Measurements from ENCODE around the gene STAT4. TPM values are rescaled to one million over a fixed set of nuclear protein-coding genes. Genes with fewer than 3 reads are reported as not detected.

The STAT4 gene
- polyA plus RNA-seq, 1 experiment: 1.5 TPM

DNA sequence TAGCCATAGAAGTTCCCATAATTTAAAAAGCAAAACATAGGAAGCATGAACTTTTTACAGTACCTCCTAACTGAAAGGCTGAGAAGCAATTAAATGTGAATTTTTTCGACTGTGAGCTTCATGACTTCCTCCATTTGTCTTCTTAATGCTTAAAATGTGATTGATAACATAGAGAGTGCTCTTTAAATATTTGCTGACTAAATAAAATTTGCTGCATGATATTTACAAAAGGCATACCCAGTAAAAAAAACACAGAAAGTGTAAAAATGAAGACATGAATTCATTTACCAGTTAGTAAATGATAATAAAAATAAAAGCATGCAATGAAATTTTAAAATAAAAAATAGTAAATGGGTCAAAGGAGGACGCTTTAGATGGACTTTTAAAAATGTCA is 21.9 kb downstream of the STAT4 start:
- ChIA-PET POLR2A (no interaction called here), CTCF (interaction anchor here (0.8 kb wide), 1 partner anchor 76 kb away, joined by 3 read pairs; no protein-coding TSS in a partner anchor)
- TF ChIP-seq, protein P1, sequence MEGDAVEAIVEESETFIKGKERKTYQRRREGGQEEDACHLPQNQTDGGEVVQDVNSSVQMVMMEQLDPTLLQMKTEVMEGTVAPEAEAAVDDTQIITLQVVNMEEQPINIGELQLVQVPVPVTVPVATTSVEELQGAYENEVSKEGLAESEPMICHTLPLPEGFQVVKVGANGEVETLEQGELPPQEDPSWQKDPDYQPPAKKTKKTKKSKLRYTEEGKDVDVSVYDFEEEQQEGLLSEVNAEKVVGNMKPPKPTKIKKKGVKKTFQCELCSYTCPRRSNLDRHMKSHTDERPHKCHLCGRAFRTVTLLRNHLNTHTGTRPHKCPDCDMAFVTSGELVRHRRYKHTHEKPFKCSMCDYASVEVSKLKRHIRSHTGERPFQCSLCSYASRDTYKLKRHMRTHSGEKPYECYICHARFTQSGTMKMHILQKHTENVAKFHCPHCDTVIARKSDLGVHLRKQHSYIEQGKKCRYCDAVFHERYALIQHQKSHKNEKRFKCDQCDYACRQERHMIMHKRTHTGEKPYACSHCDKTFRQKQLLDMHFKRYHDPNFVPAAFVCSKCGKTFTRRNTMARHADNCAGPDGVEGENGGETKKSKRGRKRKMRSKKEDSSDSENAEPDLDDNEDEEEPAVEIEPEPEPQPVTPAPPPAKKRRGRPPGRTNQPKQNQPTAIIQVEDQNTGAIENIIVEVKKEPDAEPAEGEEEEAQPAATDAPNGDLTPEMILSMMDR (IDR thresholded peaks at IDR 0.05; ENCODE audit: insufficient read depth, low read depth, low read length): no peak
- DNase-seq (ENCODE audit: low read depth): no peak
- Histone ChIP-seq H3K36me3 (ENCODE audit: control insufficient read depth, insufficient read depth, low read length) (no peaks in the 10 kb centered on the region), H3K27me3 (ENCODE audit: control insufficient read depth, insufficient read depth, low read length) (no peaks in the 10 kb centered on the region), H3K4me3 (ENCODE audit: low read depth, low read length) (no peak overlapping the region)

- Histone ChIP-seq H3K36me3 (ENCODE audit: control insufficient read depth, insufficient read depth, low read length) (no peaks in the 10 kb centered on the region), H3K4me3 (ENCODE audit: low read depth, low read length) (no peak overlapping the region), H3K27me3 (ENCODE audit: control insufficient read depth, insufficient read depth, low read length) (no peaks in the 10 kb centered on the region)
- ChIA-PET CTCF (interaction anchor here (0.8 kb wide), 1 partner anchor 76 kb away, joined by 3 read pairs; no protein-coding TSS in a partner anchor), POLR2A (no interaction called here)
- no peak for DNase-seq (ENCODE audit: low read depth)
- TF ChIP-seq, protein P1 (IDR thresholded peaks at IDR 0.05; ENCODE audit: insufficient read depth, low read depth, low read length): no peak
Observed at GRCh38 chr2:191128172-191128910, 22.5 kb downstream of the STAT4 start.

- DNase-seq (ENCODE audit: low read depth): no peak
- POLR2A ChIA-PET: no interaction called here
- CTCF ChIA-PET: interaction anchor here (0.6 to 1.4 kb wide), 2 partner anchors 10 to 28 kb away, joined by 3 to 4 read pairs; no protein-coding TSS in a partner anchor
- Histone ChIP-seq H3K4me3 (ENCODE audit: low read depth, low read length) (no peak overlapping the region), H3K27me3 (ENCODE audit: control insufficient read depth, insufficient read depth, low read length) (peaks cover 1% of the 10 kb centered on the region; the same call in 1 of the 2 replicates), H3K36me3 (ENCODE audit: control insufficient read depth, insufficient read depth, low read length) (no peaks in the 10 kb centered on the region)
- TF ChIP-seq, protein P1 (IDR thresholded peaks at IDR 0.05; ENCODE audit: insufficient read depth, low read depth, low read length): no peak
Observed at GRCh38 chr2:191127235-191127634, 23.6 kb downstream of the STAT4 start.

GRCh38 chr2:191126386-191127085 is 24.3 kb downstream of the STAT4 start:
- Histone ChIP-seq H3K36me3 (ENCODE audit: control insufficient read depth, insufficient read depth, low read length) (no peaks in the 10 kb centered on the region), H3K4me3 (ENCODE audit: low read depth, low read length) (no peak overlapping the region), H3K27me3 (ENCODE audit: control insufficient read depth, insufficient read depth, low read length) (peaks cover 1% of the 10 kb centered on the region; the same call in 1 of the 2 replicates)
- no peak for DNase-seq (ENCODE audit: low read depth)
- POLR2A ChIA-PET: no interaction called here
- CTCF ChIA-PET: interaction anchor here (1.4 kb wide), 1 partner anchor 29 kb away, joined by 4 read pairs; no protein-coding TSS in a partner anchor
- TF ChIP-seq, protein P1 (IDR thresholded peaks at IDR 0.05; ENCODE audit: insufficient read depth, low read depth, low read length): no peak

DNA sequence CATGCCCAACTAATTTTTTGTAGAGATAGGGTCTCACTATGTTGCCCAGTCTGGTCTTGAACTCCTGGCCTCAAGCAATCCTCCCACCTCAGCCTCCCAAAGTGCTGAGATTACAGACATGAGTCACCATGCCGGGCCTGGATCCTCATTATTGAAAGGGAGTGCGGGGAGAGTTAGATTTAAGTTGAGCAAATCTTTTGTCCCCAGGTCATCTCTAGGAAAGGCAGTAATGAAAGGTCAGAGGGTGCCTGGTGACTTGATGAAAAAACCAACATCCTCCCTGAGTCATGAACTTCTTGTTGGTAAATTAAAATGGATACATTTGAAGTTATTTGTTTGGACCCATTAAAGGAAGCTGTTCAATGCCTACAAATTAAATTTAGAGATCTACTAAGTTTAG is 25.1 kb downstream of the STAT4 start:
- ChIA-PET CTCF (interaction anchor here (1.4 kb wide), 1 partner anchor 30 kb away, joined by 4 read pairs; no protein-coding TSS in a partner anchor), POLR2A (no interaction called here)
- H3K4me3 ChIP-seq (ENCODE audit: low read depth, low read length): no peak overlapping the region
- TF ChIP-seq, protein P1 (IDR thresholded peaks at IDR 0.05; ENCODE audit: insufficient read depth, low read depth, low read length): no peak
- peaks cover 1% of the 10 kb centered on the region; the same call in 1 of the 2 replicates for H3K27me3 ChIP-seq (ENCODE audit: control insufficient read depth, insufficient read depth, low read length)
- no peak for DNase-seq (ENCODE audit: low read depth)
- no peaks in the 10 kb centered on the region for H3K36me3 ChIP-seq (ENCODE audit: control insufficient read depth, insufficient read depth, low read length)

Measured in BJ (cell line).